ENCODE data around the gene PPME1.

The PPME1 gene

GRCh38 chr11:74154620-74155281, 16.3 kb upstream of the PPME1 start:
- no peak overlapping the region for H3K4me3 ChIP-seq
- H3K27me3 ChIP-seq, result no peaks in the 10 kb centered on the region
- no peak overlapping the region for H3K27ac ChIP-seq
- no peak overlapping the region for H3K9ac ChIP-seq
- peaks cover 0 to 17% (median 7%) of the 10 kb centered on the region in 11 experiments; a peak in 7 of 22 replicates for H3K9me3 ChIP-seq (replicated peaks in 1 of 11)
- H3K4me1 ChIP-seq, result no peaks in the 10 kb centered on the region
- no peak for TF ChIP-seq Cebpa-rat (IDR thresholded peaks at IDR 0.05)
- peaks cover 44 to 95% (median 66%) of the 10 kb centered on the region in 11 experiments for H3K36me3 ChIP-seq
- H4K20me1 ChIP-seq, result peaks cover 0 to 9% (median 0%) of the 10 kb centered on the region in 11 experiments; a peak in 2 of 22 replicates
- H3K4me2 ChIP-seq, result no peak overlapping the region

GRCh38 chr11:74157169-74157568, 13.9 kb upstream of the PPME1 start:
- no peak overlapping the region for H3K9ac ChIP-seq
- H3K4me2 ChIP-seq, result no peak overlapping the region
- peaks cover 58 to 96% (median 73%) of the 10 kb centered on the region in 11 experiments for H3K36me3 ChIP-seq
- peaks cover 0 to 14% (median 0%) of the 10 kb centered on the region in 11 experiments; a peak in 5 of 22 replicates for H4K20me1 ChIP-seq
- no peak overlapping the region for H3K27ac ChIP-seq
- H3K9me3 ChIP-seq (replicated peaks in 1 of 11), result peaks cover 0 to 17% (median 7%) of the 10 kb centered on the region in 11 experiments; a peak in 7 of 22 replicates
- H3K27me3 ChIP-seq, result no peaks in the 10 kb centered on the region
- TF ChIP-seq Cebpa-rat (IDR thresholded peaks at IDR 0.05), result no peak
- H3K4me1 ChIP-seq, result no peaks in the 10 kb centered on the region
- no peak overlapping the region for H3K4me3 ChIP-seq

- Histone ChIP-seq H3K9me3 (replicated peaks in 1 of 11) (peaks cover 0 to under 1% (median 0%) of the 10 kb centered on the region in 11 experiments; a peak in 3 of 22 replicates), H3K27me3 (no peaks in the 10 kb centered on the region), H3K36me3 (peaks cover 70 to 96% (median 82%) of the 10 kb centered on the region in 11 experiments), H3K4me2 (no peak overlapping the region), H3K4me1 (no peaks in the 10 kb centered on the region), H3K27ac (no peak overlapping the region), H3K9ac (no peak overlapping the region), H3K4me3 (no peak overlapping the region), H4K20me1 (peaks cover 0 to 14% (median 0%) of the 10 kb centered on the region in 11 experiments; a peak in 7 of 22 replicates)
- TF ChIP-seq Cebpa-rat (IDR thresholded peaks at IDR 0.05), result no peak
Measured at GRCh38 chr11:74159642-74160041, 11.4 kb upstream of the PPME1 start.

- H3K36me3 ChIP-seq, result peaks cover 78 to 100% (median 89%) of the 10 kb centered on the region in 11 experiments
- no peaks in the 10 kb centered on the region; a peak in 1 of 22 replicates for H3K9me3 ChIP-seq (replicated peaks in 1 of 11)
- H3K9ac ChIP-seq, result no peak overlapping the region
- no peak for TF ChIP-seq Cebpa-rat (IDR thresholded peaks at IDR 0.05)
- no peaks in the 10 kb centered on the region for H3K27me3 ChIP-seq
- no peak overlapping the region for H3K4me2 ChIP-seq
- H3K4me1 ChIP-seq, result no peaks in the 10 kb centered on the region; a peak in 1 of 20 replicates
- no peak overlapping the region for H3K27ac ChIP-seq
- no peak overlapping the region for H3K4me3 ChIP-seq
- H4K20me1 ChIP-seq, result peaks cover 0 to 12% (median 0%) of the 10 kb centered on the region in 11 experiments; a peak in 6 of 22 replicates
Measured at GRCh38 chr11:74162681-74163467, 8.2 kb upstream of the PPME1 start.

- no peak for TF ChIP-seq Cebpa-rat (IDR thresholded peaks at IDR 0.05)
- Histone ChIP-seq H3K36me3 (peaks cover 39 to 56% (median 49%) of the 10 kb centered on the region in 11 experiments), H3K9me3 (replicated peaks in 1 of 11) (no peaks in the 10 kb centered on the region), H3K9ac (peak overlapping the region in 3 of 11 experiments; percentile 77 to 85 (median 78); a peak in 2 of 22 replicates), H3K4me3 (peak overlapping the region in 4 of 10 experiments; percentile 77 to 95 (median 86); a peak in 4 of 20 replicates), H3K4me2 (peak overlapping the region; percentile 8 to 98 (median 92); a peak in 19 of 22 replicates), H3K27ac (no peak overlapping the region), H4K20me1 (peaks cover 0 to 18% (median 0%) of the 10 kb centered on the region in 11 experiments; a peak in 5 of 22 replicates), H3K4me1 (peaks cover 22 to 40% (median 36%) of the 10 kb centered on the region in 10 experiments), H3K27me3 (no peaks in the 10 kb centered on the region)
Measured at GRCh38 chr11:74168838-74169237, 2.3 kb upstream of the PPME1 start.

- Histone ChIP-seq H3K27me3 (no peaks in the 10 kb centered on the region), H3K36me3 (peaks cover 29 to 56% (median 42%) of the 10 kb centered on the region in 11 experiments), H3K4me3 (peak overlapping the region; percentile 77 to 95 (median 90)), H3K9ac (peak overlapping the region; percentile 77 to 89 (median 85)), H3K4me2 (peak overlapping the region; percentile 85 to 98 (median 93)), H3K27ac (peak overlapping the region; percentile 62 to 88 (median 77); a peak in 21 of 22 replicates), H4K20me1 (peaks cover 0 to 25% (median 0%) of the 10 kb centered on the region in 11 experiments; a peak in 3 of 22 replicates), H3K9me3 (replicated peaks in 1 of 11) (no peaks in the 10 kb centered on the region), H3K4me1 (peaks cover 22 to 49% (median 37%) of the 10 kb centered on the region in 10 experiments)
- TF ChIP-seq Cebpa-rat (IDR thresholded peaks at IDR 0.05), result no peak
Measured at GRCh38 chr11:74169738-74170458, 1.2 kb upstream of the PPME1 start.

- peak overlapping the region; percentile 89 to 100 (median 96) for H3K4me2 ChIP-seq
- H3K36me3 ChIP-seq, result peaks cover 16 to 52% (median 34%) of the 10 kb centered on the region in 11 experiments
- H3K9ac ChIP-seq, result peak overlapping the region; percentile 71 to 90 (median 85)
- H3K9me3 ChIP-seq (replicated peaks in 1 of 11), result no peaks in the 10 kb centered on the region
- H4K20me1 ChIP-seq, result peaks cover 0 to 34% (median 0%) of the 10 kb centered on the region in 11 experiments; a peak in 5 of 22 replicates
- H3K27me3 ChIP-seq, result no peaks in the 10 kb centered on the region
- H3K27ac ChIP-seq, result peak overlapping the region; percentile 62 to 88 (median 75)
- H3K4me1 ChIP-seq, result peaks cover 22 to 49% (median 37%) of the 10 kb centered on the region in 10 experiments
- H3K4me3 ChIP-seq, result peak overlapping the region; percentile 77 to 95 (median 90)
- no peak for TF ChIP-seq Cebpa-rat (IDR thresholded peaks at IDR 0.05)
Measured at GRCh38 chr11:74171630-74171968, 510 bp downstream of the PPME1 start.

- H4K20me1 ChIP-seq, result peaks cover 0 to 38% (median 0%) of the 10 kb centered on the region in 11 experiments; a peak in 5 of 22 replicates
- peak overlapping the region; percentile 77 to 95 (median 90) for H3K4me3 ChIP-seq
- TF ChIP-seq Cebpa-rat (IDR thresholded peaks at IDR 0.05), result no peak
- peaks cover 22 to 49% (median 37%) of the 10 kb centered on the region in 10 experiments for H3K4me1 ChIP-seq
- H3K27me3 ChIP-seq, result no peaks in the 10 kb centered on the region
- peaks cover 13 to 52% (median 30%) of the 10 kb centered on the region in 11 experiments for H3K36me3 ChIP-seq
- no peaks in the 10 kb centered on the region for H3K9me3 ChIP-seq (replicated peaks in 1 of 11)
- peak overlapping the region; percentile 62 to 88 (median 75) for H3K27ac ChIP-seq
- peak overlapping the region; percentile 89 to 100 (median 96) for H3K4me2 ChIP-seq
- peak overlapping the region; percentile 71 to 90 (median 85) for H3K9ac ChIP-seq
Measured at GRCh38 chr11:74171997-74172396, 908 bp downstream of the PPME1 start.
